Measurements from ENCODE around the gene NAALADL1.
"Not testable (repeated sequence)": the region's sequence is repeated elsewhere in the genome, so short reads cannot be mapped to it uniquely, and the experiment has no call there.

NAALADL1 gene

GRCh38 chr11:65036931-65037330, 21.4 kb downstream of the NAALADL1 start:
- no peak for DNase-seq (ENCODE audit: extremely low read depth, low read depth)
- TF ChIP-seq, protein P1, sequence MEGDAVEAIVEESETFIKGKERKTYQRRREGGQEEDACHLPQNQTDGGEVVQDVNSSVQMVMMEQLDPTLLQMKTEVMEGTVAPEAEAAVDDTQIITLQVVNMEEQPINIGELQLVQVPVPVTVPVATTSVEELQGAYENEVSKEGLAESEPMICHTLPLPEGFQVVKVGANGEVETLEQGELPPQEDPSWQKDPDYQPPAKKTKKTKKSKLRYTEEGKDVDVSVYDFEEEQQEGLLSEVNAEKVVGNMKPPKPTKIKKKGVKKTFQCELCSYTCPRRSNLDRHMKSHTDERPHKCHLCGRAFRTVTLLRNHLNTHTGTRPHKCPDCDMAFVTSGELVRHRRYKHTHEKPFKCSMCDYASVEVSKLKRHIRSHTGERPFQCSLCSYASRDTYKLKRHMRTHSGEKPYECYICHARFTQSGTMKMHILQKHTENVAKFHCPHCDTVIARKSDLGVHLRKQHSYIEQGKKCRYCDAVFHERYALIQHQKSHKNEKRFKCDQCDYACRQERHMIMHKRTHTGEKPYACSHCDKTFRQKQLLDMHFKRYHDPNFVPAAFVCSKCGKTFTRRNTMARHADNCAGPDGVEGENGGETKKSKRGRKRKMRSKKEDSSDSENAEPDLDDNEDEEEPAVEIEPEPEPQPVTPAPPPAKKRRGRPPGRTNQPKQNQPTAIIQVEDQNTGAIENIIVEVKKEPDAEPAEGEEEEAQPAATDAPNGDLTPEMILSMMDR (IDR thresholded peaks at IDR 0.05; ENCODE audit: low read depth, low read length, missing control alignments) = no peak

DNA sequence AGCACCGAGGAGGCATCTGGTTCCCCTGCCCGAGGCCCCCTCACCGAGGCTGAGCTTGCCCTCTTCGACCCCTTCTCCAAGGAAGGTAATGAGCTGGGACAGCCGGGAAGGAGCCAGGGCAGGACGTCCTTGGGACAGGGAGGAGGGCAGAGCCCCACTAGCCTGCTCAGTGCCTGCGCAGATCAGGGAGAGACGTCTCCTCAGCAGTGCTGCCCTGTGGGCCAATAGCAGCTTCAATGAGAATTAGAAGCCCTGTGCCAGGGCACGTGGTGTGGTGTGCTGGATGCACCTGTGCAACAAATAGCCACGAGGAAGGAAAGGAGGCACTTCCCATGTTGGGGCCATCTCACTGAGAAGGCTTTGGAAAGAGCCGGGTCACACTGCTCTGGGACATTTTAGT, 22.8 kb downstream of the NAALADL1 start:
- no peak overlapping the region for H3K4me3 ChIP-seq (replicated peaks; ENCODE audit: low read depth, low read length)
- DNase-seq (ENCODE audit: extremely low read depth, low read depth) = no peak
- TF ChIP-seq, protein P1 (IDR thresholded peaks at IDR 0.05; ENCODE audit: low read depth, low read length, missing control alignments) = no peak

More at GRCh38 chr11:65036931-65037330, 21.4 kb downstream of the NAALADL1 start:
- H3K4me3 ChIP-seq (replicated peaks; ENCODE audit: low read depth, low read length) = no peak overlapping the region

- no peak for DNase-seq (ENCODE audit: extremely low read depth, low read depth)
- H3K4me3 ChIP-seq (replicated peaks; ENCODE audit: low read depth, low read length) = no peak overlapping the region
- TF ChIP-seq, protein P1 (IDR thresholded peaks at IDR 0.05; ENCODE audit: low read depth, low read length, missing control alignments) = no peak
Observed at GRCh38 chr11:65034423-65034822, 23.9 kb downstream of the NAALADL1 start.

- no peak for DNase-seq (ENCODE audit: extremely low read depth, low read depth)
- H3K4me3 ChIP-seq (replicated peaks; ENCODE audit: low read depth, low read length) = no peak overlapping the region
- TF ChIP-seq, protein P1 (IDR thresholded peaks at IDR 0.05; ENCODE audit: low read depth, low read length, missing control alignments) = no peak
Observed at GRCh38 chr11:65032216-65032615, 26.1 kb downstream of the NAALADL1 start.

DNA sequence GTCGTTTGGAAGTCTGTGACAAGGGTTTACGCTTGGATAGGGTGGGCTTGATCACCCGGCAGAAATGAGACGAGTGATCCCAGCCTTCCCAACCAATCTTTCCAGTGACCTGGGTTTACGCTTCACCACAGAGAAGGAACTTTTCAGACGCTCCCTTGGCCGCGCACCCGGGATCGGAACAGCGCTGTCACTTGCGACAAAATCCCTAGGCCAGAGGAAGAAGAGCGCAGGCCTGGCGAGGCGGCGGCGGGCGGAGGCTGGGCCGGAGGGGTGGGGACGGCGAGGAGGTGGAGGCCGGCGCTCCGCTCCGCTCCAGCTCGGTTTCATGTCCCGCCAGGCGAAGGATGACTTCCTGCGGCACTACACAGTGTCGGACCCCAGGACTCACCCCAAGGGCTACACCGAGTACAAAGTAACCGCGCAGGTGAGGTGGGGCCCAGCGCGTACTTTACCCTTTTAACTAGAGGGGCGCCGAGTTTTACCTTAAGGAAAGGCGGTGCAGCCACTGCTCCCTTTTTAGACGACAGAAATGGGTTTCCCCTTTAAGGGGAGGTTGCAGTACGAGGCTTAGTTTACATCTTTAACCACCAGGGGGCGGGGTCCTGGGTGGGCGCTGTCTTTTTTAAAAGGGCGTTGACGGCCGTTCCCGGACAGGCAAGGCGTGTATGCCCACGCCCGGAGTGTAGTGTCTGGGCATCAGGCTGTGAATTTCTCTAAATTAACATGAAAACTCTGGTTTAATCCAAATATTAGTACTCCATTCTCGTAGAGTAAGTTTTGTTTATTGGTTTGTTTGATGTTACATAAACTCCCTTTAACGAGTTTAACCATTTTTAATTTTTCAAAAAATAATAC, 30.9 kb downstream of the NAALADL1 start, which contains the start of gene SNX15:
SNX15 (plus strand) TSS at position 227 of the 855 bp plus-strand sequence; CDS start at position 326, 99 bp downstream.
- TF ChIP-seq, protein P1 (IDR thresholded peaks at IDR 0.05; ENCODE audit: low read depth, low read length, missing control alignments) = peak; percentile 55
- H3K4me3 ChIP-seq (replicated peaks; ENCODE audit: low read depth, low read length) = peak within 1 kb of the TSS; percentile 53

DNA sequence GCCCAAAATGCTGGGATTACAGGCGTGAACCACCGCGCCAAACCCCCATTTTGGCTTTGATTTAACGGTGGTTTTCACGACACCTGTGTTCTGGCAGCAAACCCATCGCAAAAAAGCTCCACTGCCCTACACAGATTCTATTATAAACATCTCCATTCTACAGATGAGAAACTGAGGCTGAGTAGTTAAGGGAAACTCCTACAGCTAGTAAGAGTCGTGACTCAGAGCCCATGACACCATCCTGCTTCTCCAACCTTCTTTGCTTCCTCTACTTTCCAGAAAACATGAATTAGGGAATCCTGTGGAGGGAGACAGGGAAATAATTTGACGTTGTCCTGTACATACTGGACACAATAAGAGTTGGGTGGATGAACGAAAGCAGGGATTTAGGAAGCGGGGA, 31.5 kb downstream of the NAALADL1 start:
- TF ChIP-seq, protein P1 (IDR thresholded peaks at IDR 0.05; ENCODE audit: low read depth, low read length, missing control alignments) = no peak
- DNase-seq (ENCODE audit: extremely low read depth, low read depth) = no peak
- peak overlapping the region; percentile 53 for H3K4me3 ChIP-seq (replicated peaks; ENCODE audit: low read depth, low read length)

More for the DNA sequence above, 30.9 kb downstream of the NAALADL1 start, which contains the start of gene SNX15:
- DNase-seq (ENCODE audit: extremely low read depth, low read depth) = peak; percentile 87

GRCh38 chr11:65023502-65023901, 34.9 kb downstream of the NAALADL1 start:
- DNase-seq (ENCODE audit: extremely low read depth, low read depth); H3K4me3 ChIP-seq (replicated peaks; ENCODE audit: low read depth, low read length): not testable (repeated sequence)
